Measurements from ENCODE around the gene CCDC188. TPM values are rescaled to one million over a fixed set of nuclear protein-coding genes. Genes with fewer than 3 reads are reported as not detected.

The CCDC188 gene
- total and polyA plus RNA-seq, 9 of the 15 experiments (the other 6 are each of a cell fraction or from before 2014, with no cell fraction given), result not detected

- TF ChIP-seq ZBTB40 (IDR thresholded peaks at IDR 0.05) (no peak), ZBTB40 (CRISPR knock-in tag; IDR thresholded peaks at IDR 0.05) (no peak), SIN3A (IDR thresholded peaks at IDR 0.05; ENCODE audit: borderline replicate concordance in 2 of 2, control insufficient read depth in 1 of 2, low read depth in 2 of 2, low read length in 2 of 2) (no peak), THAP12 (CRISPR knock-in tag; IDR thresholded peaks at IDR 0.05) (peak; percentile 33; the same call in 1 of the 2 replicates), SETDB1 (IDR thresholded peaks at IDR 0.05; ENCODE audit: low read length) (peak; percentile 71), MECOM (CRISPR knock-in tag; IDR thresholded peaks at IDR 0.05) (no peak), NCOA6 (IDR thresholded peaks at IDR 0.05) (no peak), WHSC1 (IDR thresholded peaks at IDR 0.05; ENCODE audit: low read length) (peak; percentile 89), ZNF146 (CRISPR knock-in tag; IDR thresholded peaks at IDR 0.05; ENCODE audit: unreplicated experiment) (no peak), ZNF140 (CRISPR knock-in tag; IDR thresholded peaks at IDR 0.05) (no peak), ZNF444 (CRISPR knock-in tag; IDR thresholded peaks at IDR 0.05) (no peak)
Observed at GRCh38 chr22:20137113-20137512, 13.7 kb downstream of the CCDC188 start (continued).
